Mesenchymal stem cell (in vitro differentiated cells and primary cell): ENCODE results near the gene CATSPER4.

Experiments used
- DNase-seq: peaks from one replicate; pipeline ENCODE4 v3.0.0-alpha.2; 2013
- H2AFZ ChIP-seq: one replicate; pipeline ENCODE4 v1.6.1; 2013; ENCODE audit warnings: low read depth, mild to moderate bottlenecking, control low read depth, inconsistent platforms, low read length, moderate library complexity
- H2AK5ac ChIP-seq: 2 replicates; pipeline ENCODE4 v1.6.1; 2013; ENCODE audit warnings: low read length, moderate library complexity, mild to moderate bottlenecking, inconsistent platforms; ENCODE audit not compliant: severe bottlenecking
- H2BK120ac ChIP-seq: one replicate; pipeline ENCODE4 v1.6.1; 2013; ENCODE audit warnings: low read depth, mild to moderate bottlenecking, inconsistent platforms, low read length, moderate library complexity
- H2BK12ac ChIP-seq, 2 experiments: one replicate each; pipeline ENCODE4 v1.6.1; 2013; ENCODE audit warnings: inconsistent platforms in 2 of 2, low read length in 2 of 2, mild to moderate bottlenecking in 2 of 2, moderate library complexity in 2 of 2, control low read depth in 1 of 2
- H2BK15ac ChIP-seq: one replicate; pipeline ENCODE4 v1.6.1; 2013; ENCODE audit warnings: mild to moderate bottlenecking, low read depth, inconsistent platforms; ENCODE audit not compliant: poor library complexity, severe bottlenecking
- H2BK5ac ChIP-seq: 2 replicates; pipeline ENCODE4 v1.6.1; 2013; ENCODE audit warnings: low read depth, mild to moderate bottlenecking, low read length, control low read depth, inconsistent platforms; ENCODE audit not compliant: poor library complexity, severe bottlenecking
- H3K14ac ChIP-seq, 2 experiments: one replicate each; pipeline ENCODE4 v1.6.1; 2013; ENCODE audit warnings: inconsistent platforms in 2 of 2, low read length in 2 of 2, control low read depth in 1 of 2, mild to moderate bottlenecking in 1 of 2, moderate library complexity in 1 of 2
- H3K18ac ChIP-seq, 2 experiments: one replicate each; pipeline ENCODE4 v1.6.1; 2013; ENCODE audit warnings: inconsistent platforms in 2 of 2, low read length in 2 of 2, control low read depth in 1 of 2, low read depth in 1 of 2, mild to moderate bottlenecking in 1 of 2
- H3K23ac ChIP-seq, 2 experiments: one replicate each; pipeline ENCODE4 v1.6.1; 2013; ENCODE audit warnings: inconsistent platforms in 2 of 2, low read length in 2 of 2, mild to moderate bottlenecking in 2 of 2, moderate library complexity in 2 of 2, control low read depth in 1 of 2
- H3K27ac ChIP-seq: 2 replicates; pipeline ENCODE4 v1.5.1; 2013; ENCODE audit warnings: mild to moderate bottlenecking, moderate library complexity, low read length, control low read depth, inconsistent platforms; ENCODE audit not compliant: poor library complexity, severe bottlenecking
- H3K27me3 ChIP-seq, 2 experiments: 2 replicates each; pipeline versions ENCODE4 v1.6.1 to v1.7.0; 2013; ENCODE audit warnings: low read length in 2 of 2, mild to moderate bottlenecking in 2 of 2, moderate library complexity in 2 of 2, control low read depth in 1 of 2, inconsistent platforms in 1 of 2; ENCODE audit not compliant: control insufficient read depth in 1 of 2, insufficient read depth in 1 of 2
- H3K36me3 ChIP-seq, 2 experiments: 2 replicates each; pipeline versions ENCODE4 v1.6.1 to v1.7.0; 2013; ENCODE audit warnings: low read length in 2 of 2, control low read depth in 1 of 2, inconsistent platforms in 1 of 2, low read depth in 1 of 2, mild to moderate bottlenecking in 1 of 2; ENCODE audit not compliant: insufficient read depth in 2 of 2, control insufficient read depth in 1 of 2
- H3K4ac ChIP-seq, 2 experiments: one replicate each; pipeline ENCODE4 v1.6.1; 2013; ENCODE audit warnings: inconsistent platforms in 2 of 2, low read length in 2 of 2, mild to moderate bottlenecking in 2 of 2, moderate library complexity in 2 of 2, control low read depth in 1 of 2, low read depth in 1 of 2
- H3K4me1 ChIP-seq: 2 replicates; pipeline ENCODE4 v1.6.1; 2013; ENCODE audit warnings: low read depth, low read length, control low read depth; ENCODE audit not compliant: control insufficient read depth, insufficient read depth
- H3K4me2 ChIP-seq: 2 replicates; pipeline ENCODE4 v1.6.1; 2013; ENCODE audit warnings: low read length, mild to moderate bottlenecking, inconsistent platforms; ENCODE audit not compliant: poor library complexity, severe bottlenecking
- H3K4me3 ChIP-seq, 2 experiments: 2 replicates each; pipeline versions ENCODE4 v1.5.1 to v1.7.0; 2013; ENCODE audit warnings: low read length in 2 of 2, mild to moderate bottlenecking in 2 of 2, control low read depth in 1 of 2, low read depth in 1 of 2; ENCODE audit not compliant: insufficient read depth in 1 of 2
- H3K79me1 ChIP-seq: replicated peaks from 2 replicates; pipeline ENCODE4 v1.6.1; 2013; ENCODE audit warnings: mild to moderate bottlenecking, control low read depth, low read length, inconsistent platforms; ENCODE audit not compliant: poor library complexity, severe bottlenecking
- H3K9ac ChIP-seq: 2 replicates; pipeline ENCODE4 v1.7.0; 2013; ENCODE audit warnings: mild to moderate bottlenecking, low read length, moderate library complexity
- H3K9me3 ChIP-seq: 2 replicates; pipeline ENCODE4 v1.7.0; 2013; ENCODE audit warnings: mild to moderate bottlenecking, low read length; ENCODE audit not compliant: control insufficient read depth
- H4K8ac ChIP-seq: one replicate; pipeline ENCODE4 v1.6.1; 2013; ENCODE audit warnings: inconsistent platforms, mild to moderate bottlenecking, low read length, moderate library complexity
- H4K91ac ChIP-seq: one replicate; pipeline ENCODE4 v1.6.1; 2013; ENCODE audit warnings: mild to moderate bottlenecking, low read length, inconsistent platforms
- WGBS: methylation state at CpG from one replicate; pipeline ENCODE4 v1.1.7; 2013; ENCODE audit warnings: mixed read lengths; 5-methylcytosine and 5-hydroxymethylcytosine counted together

The CATSPER4 gene

DNA sequence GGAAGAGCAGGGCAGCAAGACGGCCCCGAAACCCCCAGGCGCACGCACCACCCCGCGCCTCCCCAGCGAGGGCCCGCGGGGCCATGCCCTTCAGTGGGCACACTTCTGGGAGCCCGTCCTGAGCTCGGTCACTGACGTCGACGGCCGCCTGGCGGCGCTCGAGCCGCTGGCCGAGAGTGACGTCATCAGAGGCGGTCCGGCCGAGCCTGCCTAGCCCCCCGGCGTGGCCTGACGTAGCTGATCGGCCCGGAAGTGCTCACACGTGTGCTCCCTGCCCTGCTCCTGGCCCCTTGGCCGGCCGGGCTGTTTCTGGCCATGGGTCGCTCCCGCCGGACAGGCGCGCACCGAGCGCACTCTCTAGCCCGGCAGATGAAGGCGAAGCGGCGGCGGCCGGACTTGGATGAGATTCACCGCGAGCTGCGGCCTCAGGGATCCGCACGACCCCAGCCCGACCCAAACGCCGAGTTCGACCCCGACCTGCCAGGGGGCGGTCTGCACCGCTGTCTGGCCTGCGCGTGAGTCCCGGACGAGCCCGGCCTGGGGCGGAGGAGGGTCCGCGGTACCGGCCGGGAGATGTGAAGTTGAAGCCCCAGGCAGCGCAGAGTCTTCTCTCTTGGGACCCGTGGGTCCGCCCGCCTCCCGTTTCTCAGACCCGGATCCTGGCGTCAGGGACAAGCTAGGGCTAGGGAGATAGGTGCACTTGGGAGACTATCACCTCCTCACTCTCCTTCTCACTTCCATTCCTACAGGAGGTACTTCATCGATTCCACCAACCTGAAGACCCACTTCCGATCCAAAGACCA, 20.5 kb upstream of the CATSPER4 start, which contains the start of gene ZNF593:
Gene ZNF593 (plus strand): TSS at position 240 of the 803 bp plus-strand sequence. CDS start 76 bp downstream, at position 316.
- Histone ChIP-seq H2AK5ac (no peak within 1 kb of the TSS), H2BK12ac (peak within 1 kb of the TSS; percentile 11 to 57), H2BK15ac (peak within 1 kb of the TSS; percentile 95), H3K9ac (peak within 1 kb of the TSS; percentile 95), H3K36me3 (peaks cover 9 to 10% of the 10 kb centered on the region in 2 experiments), H4K8ac (peak within 1 kb of the TSS; percentile 84), H4K91ac (peak within 1 kb of the TSS; percentile 72), H3K4me2 (peak within 1 kb of the TSS; percentile 88), H3K27me3 (peaks cover 0 to 15% of the 10 kb centered on the region in 2 experiments), H3K4me3 (peak within 1 kb of the TSS; percentile 89), H3K27ac (no peak within 1 kb of the TSS), H3K79me1 (peaks cover 20% of the 10 kb centered on the region), H2BK120ac (peak within 1 kb of the TSS; percentile 76), H3K14ac (peak within 1 kb of the TSS; percentile 26 to 87), H2BK5ac (peak within 1 kb of the TSS; percentile 14), H3K4me1 (peaks cover 16% of the 10 kb centered on the region), H3K18ac (peak within 1 kb of the TSS; percentile 80 to 89), H3K4ac (peak within 1 kb of the TSS; percentile 66 to 95), H3K9me3 (no peaks in the 10 kb centered on the region), H2AFZ (peak within 1 kb of the TSS; percentile 94), H3K23ac (no peak within 1 kb of the TSS)
- WGBS, result under 1% methylated on average over 67 of the region's 76 CpGs
- peak; percentile 92 for DNase-seq

DNA sequence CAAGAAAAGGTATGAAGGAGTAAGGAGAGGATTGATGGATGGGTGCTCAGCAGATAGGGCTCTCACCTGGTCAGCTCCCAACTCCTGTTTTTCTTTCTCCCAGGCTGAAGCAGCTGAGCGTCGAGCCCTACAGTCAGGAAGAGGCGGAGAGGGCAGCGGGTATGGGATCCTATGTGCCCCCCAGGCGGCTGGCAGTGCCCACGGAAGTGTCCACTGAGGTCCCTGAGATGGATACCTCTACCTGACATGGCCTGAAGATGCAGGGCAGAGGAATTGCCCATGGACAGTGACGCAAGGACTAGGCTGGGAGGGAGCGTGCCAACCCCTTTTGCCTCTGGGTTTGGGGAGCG, 20.0 kb upstream of the CATSPER4 start:
- peaks cover 0 to 11% of the 10 kb centered on the region in 2 experiments for H3K27me3 ChIP-seq
- no peak overlapping the region for H2AK5ac ChIP-seq
- no peak overlapping the region for H3K14ac ChIP-seq
- 89% methylated on average over 9 of the region's 9 CpGs for WGBS
- H3K4me3 ChIP-seq, result peak overlapping the region; percentile 89
- H3K18ac ChIP-seq, result no peak overlapping the region
- no peak overlapping the region for H4K8ac ChIP-seq
- H3K4ac ChIP-seq, result peak overlapping the region in 1 of 2 experiments; percentile 95
- peaks cover 20% of the 10 kb centered on the region for H3K79me1 ChIP-seq
- H3K4me1 ChIP-seq, result peaks cover 16% of the 10 kb centered on the region
- H2BK15ac ChIP-seq, result no peak overlapping the region
- H3K9me3 ChIP-seq, result no peaks in the 10 kb centered on the region
- H2BK12ac ChIP-seq, result peak overlapping the region in 1 of 2 experiments; percentile 15
- peak overlapping the region; percentile 88 for H3K4me2 ChIP-seq
- peak overlapping the region; percentile 94 for H2AFZ ChIP-seq
- no peak for DNase-seq
- peaks cover 9 to 10% of the 10 kb centered on the region in 2 experiments for H3K36me3 ChIP-seq
- no peak overlapping the region for H4K91ac ChIP-seq
- no peak overlapping the region for H3K27ac ChIP-seq
- peak overlapping the region; percentile 95 for H3K9ac ChIP-seq
- no peak overlapping the region for H2BK5ac ChIP-seq
- no peak overlapping the region for H3K23ac ChIP-seq
- no peak overlapping the region for H2BK120ac ChIP-seq

DNA sequence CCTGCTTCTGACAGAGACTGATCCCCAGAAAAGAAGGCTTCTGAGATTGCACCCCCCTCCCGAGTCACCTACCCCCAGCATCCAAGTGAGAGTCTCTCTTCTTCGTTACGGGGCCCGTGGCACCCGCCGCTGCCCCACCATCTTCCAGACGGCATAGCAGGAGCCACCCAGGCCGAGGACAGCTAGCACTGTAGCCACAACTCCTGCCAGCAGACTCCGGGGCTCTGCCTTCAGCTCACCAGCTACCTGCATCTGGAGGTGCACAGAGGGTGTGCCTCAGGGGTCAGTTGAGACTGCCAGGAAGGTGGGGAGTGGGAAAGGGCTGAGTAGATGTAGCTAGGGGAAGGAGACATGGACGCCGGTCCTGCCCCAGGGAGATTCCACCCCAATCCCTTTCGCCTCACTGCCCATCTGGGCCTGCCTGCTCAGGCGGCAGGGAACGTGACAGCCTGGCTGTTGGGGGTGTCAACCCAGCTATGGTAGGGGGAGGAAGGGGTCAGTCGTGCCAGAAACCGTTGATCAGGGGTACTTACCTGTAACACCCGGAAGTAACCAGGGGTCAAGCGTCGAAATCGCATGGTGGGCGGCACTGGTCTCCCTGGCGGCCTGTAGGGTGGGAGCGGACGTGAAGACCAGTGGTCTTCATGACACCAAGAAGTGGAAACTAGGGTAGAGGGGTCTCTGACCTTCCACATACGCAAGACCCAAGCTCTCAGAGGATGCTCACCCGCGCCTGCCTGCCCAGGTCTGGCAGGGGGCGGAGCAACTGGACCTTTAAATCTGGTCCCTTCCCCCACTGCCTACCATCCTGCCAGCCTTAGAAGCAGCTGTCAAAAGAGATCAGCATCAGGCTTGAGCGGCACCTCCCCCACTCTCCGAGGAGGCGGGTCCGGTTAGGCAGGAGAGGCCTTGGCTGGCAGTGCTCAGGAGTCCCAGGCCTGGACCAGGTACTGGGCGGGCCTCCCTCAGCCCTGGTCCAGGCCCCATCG, 19.0 kb upstream of the CATSPER4 start, which contains the start of gene ZNF593OS:
Gene ZNF593OS (minus strand): TSS at position 749 of the 989 bp plus-strand sequence. CDS start 171 bp downstream, at position 578.
- no peak within 1 kb of the TSS for H3K27ac ChIP-seq
- H3K27me3 ChIP-seq, result peaks cover 0 to 4% of the 10 kb centered on the region in 2 experiments
- H3K4me2 ChIP-seq, result peak within 1 kb of the TSS; percentile 88
- peak within 1 kb of the TSS in 1 of 2 experiments; percentile 89 for H3K4me3 ChIP-seq
- H3K23ac ChIP-seq, result no peak within 1 kb of the TSS
- H2BK15ac ChIP-seq, result no peak within 1 kb of the TSS
- no peak within 1 kb of the TSS for H3K18ac ChIP-seq
- WGBS, result 93% methylated on average over 34 of the region's 34 CpGs
- H3K36me3 ChIP-seq, result peaks cover 9 to 10% of the 10 kb centered on the region in 2 experiments
- H3K4ac ChIP-seq, result no peak within 1 kb of the TSS
- no peak within 1 kb of the TSS for H4K8ac ChIP-seq
- H2BK5ac ChIP-seq, result no peak within 1 kb of the TSS
- H3K4me1 ChIP-seq, result peaks cover 16% of the 10 kb centered on the region
- DNase-seq, result no peak
- no peak within 1 kb of the TSS for H2AK5ac ChIP-seq
- H4K91ac ChIP-seq, result no peak within 1 kb of the TSS
- H3K79me1 ChIP-seq, result peaks cover 20% of the 10 kb centered on the region
- H2BK120ac ChIP-seq, result no peak within 1 kb of the TSS
- peak within 1 kb of the TSS in 1 of 2 experiments; percentile 15 for H2BK12ac ChIP-seq
- H3K9ac ChIP-seq, result peak within 1 kb of the TSS; percentile 95
- H3K9me3 ChIP-seq, result no peaks in the 10 kb centered on the region
- H3K14ac ChIP-seq, result no peak within 1 kb of the TSS
- no peak within 1 kb of the TSS for H2AFZ ChIP-seq
